Retina (tissue), 1 donor: ENCODE results near the gene CCDC18.
"Not testable (repeated sequence)": the region's sequence is repeated elsewhere in the genome, so short reads cannot be mapped to it uniquely, and the experiment has no call there.

Experiments
- DNase-seq: peaks from one replicate; pipeline ENCODE4 v3.0.0-alpha.2; 2016

Gene CCDC18

GRCh38 chr1:93180723-93181613, at the start of gene CCDC18:
Gene CCDC18 (plus strand): TSS chr1:93180724. CDS start chr1:93183362, 2,638 bp downstream.
- no peak for DNase-seq

- DNase-seq = no peak
Measured at GRCh38 chr1:93132638-93133037, 47.9 kb upstream of the CCDC18 start.

GRCh38 chr1:93136445-93136844, 44.1 kb upstream of the CCDC18 start:
- no peak for DNase-seq

- DNase-seq = no peak
Measured at GRCh38 chr1:93137604-93138292, 42.8 kb upstream of the CCDC18 start.

GRCh38 chr1:93140106-93140505, 40.4 kb upstream of the CCDC18 start:
- no peak for DNase-seq

- DNase-seq = no peak
Measured at GRCh38 chr1:93142161-93142560, 38.4 kb upstream of the CCDC18 start.

GRCh38 chr1:93143136-93143535, 37.4 kb upstream of the CCDC18 start:
- DNase-seq = no peak

GRCh38 chr1:93143769-93144168, 36.8 kb upstream of the CCDC18 start:
- DNase-seq = no peak

GRCh38 chr1:93148001-93148400, 32.5 kb upstream of the CCDC18 start:
- DNase-seq = no peak

- no peak for DNase-seq
Measured at GRCh38 chr1:93150729-93151128, 29.8 kb upstream of the CCDC18 start.

GRCh38 chr1:93151474-93151873, 29.1 kb upstream of the CCDC18 start:
- DNase-seq = no peak

GRCh38 chr1:93152835-93153234, 27.7 kb upstream of the CCDC18 start:
- DNase-seq = no peak

- no peak for DNase-seq
Measured at GRCh38 chr1:93154898-93155297, 25.6 kb upstream of the CCDC18 start.

GRCh38 chr1:93155335-93155734, 25.2 kb upstream of the CCDC18 start:
- no peak for DNase-seq

GRCh38 chr1:93159337-93159736, 21.2 kb upstream of the CCDC18 start:
- no peak for DNase-seq

- DNase-seq = not testable (repeated sequence)
Measured at GRCh38 chr1:93163314-93163713, 17.2 kb upstream of the CCDC18 start.

- DNase-seq = no peak
Measured at GRCh38 chr1:93164816-93165215, 15.7 kb upstream of the CCDC18 start.

- not testable (repeated sequence) for DNase-seq
Measured at GRCh38 chr1:93165895-93166294, 14.6 kb upstream of the CCDC18 start.

- no peak for DNase-seq
Measured at GRCh38 chr1:93167006-93167405, 13.5 kb upstream of the CCDC18 start.

GRCh38 chr1:93170141-93170678, 10.3 kb upstream of the CCDC18 start:
- not testable (repeated sequence) for DNase-seq

GRCh38 chr1:93171549-93172034, 8.9 kb upstream of the CCDC18 start:
- no peak for DNase-seq

- DNase-seq = no peak
Measured at GRCh38 chr1:93172778-93173177, 7.7 kb upstream of the CCDC18 start.

GRCh38 chr1:93174638-93175037, 5.9 kb upstream of the CCDC18 start:
- DNase-seq = not testable (repeated sequence)

GRCh38 chr1:93177991-93178390, 2.5 kb upstream of the CCDC18 start:
- DNase-seq = no peak
